Psoas muscle (tissue), 8 donors: ENCODE measurements around the gene SPINK9. TPM values are rescaled to one million over a fixed set of nuclear protein-coding genes. Genes with fewer than 3 reads are reported as not detected.

ENCODE experiments used
- ATAC-seq, 4 donors: fragments of 200-7000 bp; cut with Tn5 transposase; one replicate each; pipeline ENCODE4 v1.9.1; 2020; ENCODE audit warnings: moderate library complexity in 3 of 4, mild to moderate bottlenecking in 2 of 4
- DNase-seq, 2 donors: peaks; one replicate each; pipeline ENCODE4 v3.0.0-alpha.2; 2020
- H3K27ac ChIP-seq: fragments of 200-600 bp; one replicate; pipeline ENCODE4 v1.8.0; 2022
- H3K27me3 ChIP-seq, 3 donors: fragments of 200-600 bp in 1 of 3; one replicate each; pipeline versions ENCODE4 v1.6.1 to v1.8.0; 2013 to 2022; ENCODE audit warnings: low read length in 2 of 3, mild to moderate bottlenecking in 2 of 3, moderate library complexity in 1 of 3; ENCODE audit not compliant: insufficient read depth in 3 of 3
- H3K36me3 ChIP-seq, 2 donors: fragments of 200-600 bp in 1 of 2; one replicate each; pipeline versions ENCODE4 v1.6.1 to v1.8.0; 2013 to 2022; ENCODE audit warnings: low read depth in 1 of 2, mild to moderate bottlenecking in 1 of 2, moderate library complexity in 1 of 2; ENCODE audit not compliant: insufficient read depth in 1 of 2
- H3K4me1 ChIP-seq: fragments of 200-600 bp; one replicate; pipeline ENCODE4 v1.8.0; 2022
- H3K4me3 ChIP-seq: fragments of 200-600 bp; one replicate; pipeline ENCODE4 v1.8.0; 2022; ENCODE audit warnings: mild to moderate bottlenecking
- H3K9me3 ChIP-seq: fragments of 200-600 bp; one replicate; pipeline ENCODE4 v1.8.0; 2022
- CTCF ChIP-seq: fragments of 200-600 bp; IDR thresholded peaks from one replicate; pipeline ENCODE4 v1.8.0; 2022; ENCODE audit warnings: antibody characterized with exemption
- WGBS, 3 donors: extraction: QIAGEN DNeasy Blood & Tissue Kit; methylation state at CpG; one replicate each; pipeline versions ENCODE4 v1.1.6 to v1.1.7; 2013; 5-methylcytosine and 5-hydroxymethylcytosine counted together
- intact Hi-C, 2 donors: fragments of 100-400 bp; cut with DNase I; formaldehyde crosslinking; loops; one replicate each; pipeline versions ENCODE4 v1.11.0 to v1.14.2; 2022
- polyA plus RNA-seq, 3 donors: library from polyadenylated mRNA; stranded (reverse); fragments of 200-250 nt; gene quantifications; one replicate each; pipeline ENCODE4 v1.2.3, GENCODE V29; 2013
- total RNA-seq, 4 donors: library from RNA; stranded (reverse); fragmentation: NEBNext Ultra II Directional in 2 of 4; extraction: Animal tissue kit (Norgen Biotek cat#: 25700) in 2 of 4; gene quantifications; one replicate each; pipeline versions ENCODE4 v1.2.1 to v1.2.4, GENCODE V29; 2021 to 2023
- donor health status: healthy with polysubstance abuse.
- donor health status: DM: no; HTN: no; CAD: no; lungs with moderate emphysema.
- donor health status: Bipolar disorder and iron deficiency.
- donor health status: healthy.
- donor health status: DM: yes; HTN: yes; CAD: no.
- donor health status: DM: no; HTN: no; CAD: no.
- donor health status: DM: no; HTN: no; CAD: no.
- donor health status: DM: yes; HTN: yes; CAD: no.

The SPINK9 gene
- total and polyA plus RNA-seq, 7 donors = not detected

DNA sequence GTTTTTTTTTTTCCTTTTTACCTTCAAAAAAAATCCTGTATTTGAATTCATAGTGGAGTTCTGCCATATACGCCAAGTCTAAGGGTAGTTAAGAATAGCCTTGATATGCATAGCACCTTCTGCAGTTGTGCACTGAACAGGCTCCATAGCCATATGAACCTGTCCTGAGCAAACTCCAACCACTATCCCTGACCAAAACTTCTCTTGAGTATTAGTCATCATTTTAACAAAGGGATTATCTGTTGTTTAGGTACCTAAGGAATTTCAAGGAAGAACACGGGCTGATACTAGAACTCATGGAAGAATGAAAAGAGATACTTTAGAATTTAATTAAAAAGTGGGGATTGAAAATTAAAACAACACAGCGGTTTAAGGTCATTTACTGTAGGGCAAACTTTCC is 46.5 kb downstream of the SPINK9 start:
- intact Hi-C loops = no loop called here
- no peaks in the 10 kb centered on the region for H3K27me3 ChIP-seq
- ATAC-seq = no peak
- H3K4me1 ChIP-seq = peaks cover 28% of the 10 kb centered on the region
- H3K36me3 ChIP-seq = peaks cover 0 to 15% of the 10 kb centered on the region in 2 donors
- no peak overlapping the region for H3K4me3 ChIP-seq
- WGBS, 3 donors = 94 to 97% (median 96%) methylated on average over 3 of the region's 3 CpGs
- H3K9me3 ChIP-seq = no peaks in the 10 kb centered on the region
- no peak for DNase-seq
- TF ChIP-seq CTCF = no peak
- no peak overlapping the region for H3K27ac ChIP-seq

DNA sequence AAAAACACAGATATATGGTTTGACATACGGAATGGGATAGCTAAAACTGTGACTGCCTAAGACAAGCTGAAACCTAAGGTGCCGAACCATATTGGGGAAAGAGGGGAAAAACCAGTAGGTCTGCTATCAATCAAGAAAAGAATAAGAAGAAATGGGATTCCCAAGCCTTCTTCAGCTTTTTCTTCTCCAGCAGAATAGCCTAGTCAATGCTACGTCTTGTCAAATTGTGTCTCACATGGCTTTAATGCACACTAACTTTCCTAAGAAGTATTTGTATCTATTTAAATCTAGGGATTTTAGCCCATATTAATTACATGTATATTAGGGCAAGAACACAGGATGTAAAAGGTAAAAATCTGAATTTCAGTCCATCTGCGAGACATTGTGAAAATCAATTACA is 47.6 kb downstream of the SPINK9 start:
- H3K4me1 ChIP-seq = peaks cover 28% of the 10 kb centered on the region
- H3K9me3 ChIP-seq = no peaks in the 10 kb centered on the region
- intact Hi-C loops = no loop called here
- ATAC-seq = peak in 1 of 4 donors; percentile 24
- peak overlapping the region; percentile 95 for H3K27ac ChIP-seq
- H3K36me3 ChIP-seq = peaks cover 3 to 5% of the 10 kb centered on the region in 2 donors
- no peaks in the 10 kb centered on the region for H3K27me3 ChIP-seq
- WGBS, 3 donors = 24 to 36% (median 32%) methylated on average over 4 of the region's 4 CpGs
- H3K4me3 ChIP-seq = peak overlapping the region; percentile 87
- no peak for DNase-seq
- TF ChIP-seq CTCF = no peak

DNA sequence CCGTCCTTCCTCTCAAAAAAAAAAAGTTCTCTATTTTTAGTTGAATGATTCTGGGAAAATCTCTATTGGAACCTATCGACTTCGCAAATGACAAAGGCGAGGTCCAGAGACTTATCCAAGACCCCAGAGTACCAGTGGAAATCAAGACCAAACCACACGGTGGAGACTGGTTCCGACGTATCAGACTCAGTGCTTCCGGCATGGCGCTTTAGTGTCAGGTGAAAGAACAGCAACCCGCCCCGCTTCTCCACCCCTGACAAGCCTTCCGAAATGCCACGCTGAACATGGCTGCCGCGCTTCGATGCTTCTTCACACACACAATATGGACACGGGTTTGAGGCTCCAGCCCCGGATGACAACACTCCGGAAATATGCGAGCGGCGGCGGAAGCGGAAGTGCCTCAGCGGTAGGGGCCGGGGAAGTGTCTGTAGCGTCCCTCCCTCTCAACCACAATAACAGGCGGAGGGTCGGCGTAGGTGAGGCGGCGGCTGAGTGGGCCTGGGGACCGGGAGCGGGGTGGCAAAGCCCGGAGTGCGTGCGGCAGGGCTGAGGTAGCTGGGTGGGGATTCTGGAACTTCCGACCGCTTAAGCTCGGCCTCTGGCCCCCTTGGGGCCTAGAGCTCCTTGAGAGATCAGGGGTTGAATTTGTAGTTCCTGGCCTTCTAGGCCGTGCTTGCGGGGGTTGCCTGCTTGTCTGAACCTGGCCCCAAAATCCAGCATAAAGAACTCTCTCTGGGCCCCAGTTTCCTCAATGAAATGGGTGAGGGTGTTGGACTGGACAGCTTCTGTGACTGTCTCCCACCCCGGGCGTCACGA is 48.4 kb downstream of the SPINK9 start, which contains the start of gene FBXO38:
Gene FBXO38, plus strand, starts transcription at position 395 of the 816 bp plus-strand sequence. CDS start 10,819 bp downstream, outside the sequence.
- peak within 1 kb of the TSS; percentile 87 for H3K4me3 ChIP-seq
- H3K9me3 ChIP-seq = no peaks in the 10 kb centered on the region
- peak; percentile 11 for TF ChIP-seq CTCF
- intact Hi-C loops = no loop called here
- DNase-seq (peak; percentile 97 to 98), ATAC-seq (peak; percentile 98 to 99 (median 99))
- peaks cover 28% of the 10 kb centered on the region for H3K4me1 ChIP-seq
- 0 to 1% (median 1%) methylated on average over 45 of the region's 45 CpGs for WGBS, 3 donors
- peak within 1 kb of the TSS; percentile 95 for H3K27ac ChIP-seq
- no peaks in the 10 kb centered on the region for H3K27me3 ChIP-seq
- H3K36me3 ChIP-seq = peaks cover 3 to 7% of the 10 kb centered on the region in 2 donors

GRCh38 chr5:148384380-148384737 is 49.0 kb downstream of the SPINK9 start:
- peak in 3 of 4 donors; percentile 1 to 21 (median 14) for ATAC-seq
- intact Hi-C loops = no loop called here
- TF ChIP-seq CTCF = no peak
- no peaks in the 10 kb centered on the region for H3K27me3 ChIP-seq
- DNase-seq = no peak
- no peaks in the 10 kb centered on the region for H3K9me3 ChIP-seq
- WGBS, 3 donors = 1 to 3% (median 3%) methylated on average over 6 of the region's 6 CpGs
- H3K4me1 ChIP-seq = peaks cover 28% of the 10 kb centered on the region
- H3K36me3 ChIP-seq = peaks cover 3 to 7% of the 10 kb centered on the region in 2 donors
- peak overlapping the region; percentile 95 for H3K27ac ChIP-seq
- H3K4me3 ChIP-seq = peak overlapping the region; percentile 87
